ENCODE results near the gene PSMA5.
A peak's percentile ranks its signal among the peaks of the same experiment; 100 is the strongest.

The PSMA5 gene

GRCh38 chr1:109400035-109400655 is 26.1 kb downstream of the PSMA5 start:
- H4K8ac ChIP-seq (ENCODE audit: low read depth, low read length) = no peak overlapping the region
- peaks cover 5 to 45% of the 10 kb centered on the region in 2 donors for H3K36me3 ChIP-seq (replicated peaks in 1 of 2; ENCODE audit: control insufficient read depth in 2 of 2, insufficient read depth in 2 of 2, low read length in 2 of 2)
- no CpG with 5 or more reads among the region's 3 CpGs for WGBS, 2 donors (ENCODE audit: extremely low coverage in 2 of 2, insufficient read length in 2 of 2, insufficient replicate concordance in 1 of 2)
- no peak overlapping the region for H3K4me2 ChIP-seq (ENCODE audit: insufficient read depth, low read length, poor library complexity, severe bottlenecking)
- no peak overlapping the region for H2AFZ ChIP-seq (ENCODE audit: low read length)
- H3K27ac ChIP-seq (replicated peaks; ENCODE audit: low read length) = no peak overlapping the region
- no peak overlapping the region for H2AK5ac ChIP-seq (ENCODE audit: low read depth, low read length)
- H3K4me3 ChIP-seq (ENCODE audit: low read length in 2 of 2) = no peak overlapping the region
- no peak overlapping the region for H2BK15ac ChIP-seq (ENCODE audit: low read length)
- no peak overlapping the region for H3K14ac ChIP-seq (ENCODE audit: low read length)
- H2BK5ac ChIP-seq (ENCODE audit: low read length) = no peak overlapping the region
- H2BK120ac ChIP-seq (ENCODE audit: low read depth, low read length) = no peak overlapping the region
- H3K4ac ChIP-seq (ENCODE audit: low read length) = no peak overlapping the region
- H3K79me1 ChIP-seq (ENCODE audit: low read depth, low read length) = no peaks in the 10 kb centered on the region
- no peak overlapping the region for H2BK12ac ChIP-seq (ENCODE audit: low read length)
- no peaks in the 10 kb centered on the region for H3K9me3 ChIP-seq (replicated peaks in 1 of 2; ENCODE audit: control insufficient read depth in 2 of 2, insufficient read depth in 1 of 2, low read depth in 1 of 2, low read length in 2 of 2)
- H3K4me1 ChIP-seq (ENCODE audit: control insufficient read depth in 2 of 2, insufficient read depth in 1 of 2, low read depth in 1 of 2, low read length in 2 of 2) = peaks cover 9 to 17% of the 10 kb centered on the region in 2 donors
- no peaks in the 10 kb centered on the region for H3K27me3 ChIP-seq (ENCODE audit: control insufficient read depth in 3 of 3, insufficient read depth in 3 of 3, low read depth in 1 of 3, low read length in 3 of 3)
- no peak overlapping the region for H3K18ac ChIP-seq (ENCODE audit: low read length)
- no peak overlapping the region for H4K91ac ChIP-seq (ENCODE audit: low read depth, low read length, poor library complexity)
- no peak overlapping the region for H3K23ac ChIP-seq (ENCODE audit: low read depth, low read length, poor library complexity)
- DNase-seq (ENCODE audit: low spot score) = no peak
- no peak overlapping the region for H3K9ac ChIP-seq (ENCODE audit: low read depth, low read length, poor library complexity)

DNA sequence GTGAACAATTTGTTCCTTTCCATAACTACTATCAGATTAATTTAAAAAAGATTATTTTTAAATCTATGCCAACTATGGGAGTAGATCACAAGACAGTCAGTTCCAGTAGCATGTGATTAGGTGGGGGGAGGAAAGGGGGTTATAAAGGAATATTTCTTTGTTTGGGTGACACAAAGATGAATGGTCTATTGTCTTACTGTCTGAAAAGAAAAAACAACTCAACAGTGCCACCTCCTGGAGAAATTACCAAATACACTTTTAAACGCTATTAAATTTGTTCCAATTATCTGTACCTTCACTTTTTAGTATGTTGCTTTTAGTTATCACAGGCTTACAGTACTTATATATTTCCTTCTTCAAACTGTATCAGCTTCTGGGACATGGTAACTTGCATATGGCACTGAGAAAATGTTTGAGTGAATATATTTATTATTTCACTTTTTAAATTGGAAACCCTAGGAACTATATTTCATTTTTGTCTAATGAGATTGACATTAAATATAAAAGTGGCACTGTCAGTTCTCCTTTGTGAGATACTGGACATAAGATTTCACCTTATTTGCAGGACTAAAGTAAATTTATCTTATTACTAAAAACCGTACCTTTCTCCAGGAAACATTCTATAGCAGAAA is 26.8 kb downstream of the PSMA5 start:
- H2BK120ac ChIP-seq (ENCODE audit: low read depth, low read length) = no peak overlapping the region
- H3K18ac ChIP-seq (ENCODE audit: low read length) = no peak overlapping the region
- H3K23ac ChIP-seq (ENCODE audit: low read depth, low read length, poor library complexity) = no peak overlapping the region
- H3K4me1 ChIP-seq (ENCODE audit: control insufficient read depth in 2 of 2, insufficient read depth in 1 of 2, low read depth in 1 of 2, low read length in 2 of 2) = peaks cover 9 to 17% of the 10 kb centered on the region in 2 donors
- no peak overlapping the region for H2AFZ ChIP-seq (ENCODE audit: low read length)
- no peak overlapping the region for H2AK5ac ChIP-seq (ENCODE audit: low read depth, low read length)
- H4K8ac ChIP-seq (ENCODE audit: low read depth, low read length) = no peak overlapping the region
- H3K4me2 ChIP-seq (ENCODE audit: insufficient read depth, low read length, poor library complexity, severe bottlenecking) = no peak overlapping the region
- no peak overlapping the region for H4K91ac ChIP-seq (ENCODE audit: low read depth, low read length, poor library complexity)
- peak; percentile 76 for DNase-seq (ENCODE audit: low spot score)
- H3K27me3 ChIP-seq (ENCODE audit: control insufficient read depth in 3 of 3, insufficient read depth in 3 of 3, low read depth in 1 of 3, low read length in 3 of 3) = no peaks in the 10 kb centered on the region
- H3K79me1 ChIP-seq (ENCODE audit: low read depth, low read length) = no peaks in the 10 kb centered on the region
- no peak overlapping the region for H2BK15ac ChIP-seq (ENCODE audit: low read length)
- peaks cover 2 to 38% of the 10 kb centered on the region in 2 donors for H3K36me3 ChIP-seq (replicated peaks in 1 of 2; ENCODE audit: control insufficient read depth in 2 of 2, insufficient read depth in 2 of 2, low read length in 2 of 2)
- no peak overlapping the region for H3K9ac ChIP-seq (ENCODE audit: low read depth, low read length, poor library complexity)
- no peak overlapping the region for H3K27ac ChIP-seq (replicated peaks; ENCODE audit: low read length)
- no peak overlapping the region for H2BK5ac ChIP-seq (ENCODE audit: low read length)
- no peak overlapping the region for H3K4ac ChIP-seq (ENCODE audit: low read length)
- no peak overlapping the region for H2BK12ac ChIP-seq (ENCODE audit: low read length)
- WGBS, 2 donors (ENCODE audit: extremely low coverage in 2 of 2, insufficient read length in 2 of 2, insufficient replicate concordance in 1 of 2) = no CpG with 5 or more reads among the region's 2 CpGs
- no peak overlapping the region for H3K4me3 ChIP-seq (ENCODE audit: low read length in 2 of 2)
- no peak overlapping the region for H3K14ac ChIP-seq (ENCODE audit: low read length)
- H3K9me3 ChIP-seq (replicated peaks in 1 of 2; ENCODE audit: control insufficient read depth in 2 of 2, insufficient read depth in 1 of 2, low read depth in 1 of 2, low read length in 2 of 2) = no peaks in the 10 kb centered on the region

GRCh38 chr1:109398343-109399225 is 27.7 kb downstream of the PSMA5 start:
- DNase-seq (ENCODE audit: low spot score) = no peak
- Histone ChIP-seq H3K27ac (replicated peaks; ENCODE audit: low read length) (peak overlapping the region; percentile 65), H3K79me1 (ENCODE audit: low read depth, low read length) (no peaks in the 10 kb centered on the region)

More at GRCh38 chr1:109398343-109399225, 27.7 kb downstream of the PSMA5 start:
- Histone ChIP-seq H3K14ac (ENCODE audit: low read length) (no peak overlapping the region), H3K4me1 (ENCODE audit: control insufficient read depth in 2 of 2, insufficient read depth in 1 of 2, low read depth in 1 of 2, low read length in 2 of 2) (peaks cover 9 to 19% of the 10 kb centered on the region in 2 donors), H2AK5ac (ENCODE audit: low read depth, low read length) (no peak overlapping the region), H4K91ac (ENCODE audit: low read depth, low read length, poor library complexity) (no peak overlapping the region), H3K9me3 (replicated peaks in 1 of 2; ENCODE audit: control insufficient read depth in 2 of 2, insufficient read depth in 1 of 2, low read depth in 1 of 2, low read length in 2 of 2) (no peaks in the 10 kb centered on the region), H2AFZ (ENCODE audit: low read length) (peak overlapping the region; percentile 90), H3K36me3 (replicated peaks in 1 of 2; ENCODE audit: control insufficient read depth in 2 of 2, insufficient read depth in 2 of 2, low read length in 2 of 2) (peaks cover 2 to 30% of the 10 kb centered on the region in 2 donors), H3K27me3 (ENCODE audit: control insufficient read depth in 3 of 3, insufficient read depth in 3 of 3, low read depth in 1 of 3, low read length in 3 of 3) (no peaks in the 10 kb centered on the region), H2BK15ac (ENCODE audit: low read length) (no peak overlapping the region), H3K4ac (ENCODE audit: low read length) (no peak overlapping the region), H3K9ac (ENCODE audit: low read depth, low read length, poor library complexity) (no peak overlapping the region), H3K4me2 (ENCODE audit: insufficient read depth, low read length, poor library complexity, severe bottlenecking) (peak overlapping the region; percentile 61), H2BK120ac (ENCODE audit: low read depth, low read length) (no peak overlapping the region), H3K18ac (ENCODE audit: low read length) (peak overlapping the region; percentile 8), H2BK12ac (ENCODE audit: low read length) (no peak overlapping the region), H3K23ac (ENCODE audit: low read depth, low read length, poor library complexity) (no peak overlapping the region), H4K8ac (ENCODE audit: low read depth, low read length) (no peak overlapping the region), H3K4me3 (ENCODE audit: low read length in 2 of 2) (peak overlapping the region; percentile 60 to 78), H2BK5ac (ENCODE audit: low read length) (no peak overlapping the region)
- WGBS, 2 donors (ENCODE audit: extremely low coverage in 2 of 2, insufficient read length in 2 of 2, insufficient replicate concordance in 1 of 2) = no CpG with 5 or more reads among the region's 18 CpGs

All from neuronal stem cell (in vitro differentiated cells).